Measurements from ENCODE around the gene KAT6B. TPM values are rescaled to one million over a fixed set of nuclear protein-coding genes. Genes with fewer than 3 reads are reported as not detected.

Gene KAT6B
- total and polyA plus RNA-seq, 11 donors, result 10.4 to 61.3 (median 42.9) TPM

DNA sequence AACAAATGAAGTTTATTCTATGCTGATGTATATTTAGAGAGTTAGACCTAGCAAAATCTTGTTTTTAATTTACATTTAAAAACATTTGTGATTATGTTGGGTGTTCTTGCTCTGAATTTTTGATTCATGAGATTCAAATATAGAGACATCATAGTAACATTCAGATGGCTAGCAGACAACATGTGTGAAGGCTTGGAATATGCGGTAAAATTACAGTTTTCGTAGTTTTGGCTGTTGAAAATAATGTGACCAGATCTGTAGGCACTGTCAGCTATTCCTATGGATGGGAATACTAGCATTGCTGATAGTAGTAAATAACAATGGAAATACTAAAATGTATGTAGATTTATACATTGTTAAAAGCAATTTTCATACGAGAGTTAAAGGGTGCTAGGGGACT lies 131.9 kb downstream of the KAT6B start:
- H3K9me3 ChIP-seq, result no peaks in the 10 kb centered on the region
- H3K4me1 ChIP-seq, result peaks cover 0 to 34% (median 16%) of the 10 kb centered on the region in 12 donors
- H3K4me3 ChIP-seq, result no peak overlapping the region
- TF ChIP-seq, protein P1, sequence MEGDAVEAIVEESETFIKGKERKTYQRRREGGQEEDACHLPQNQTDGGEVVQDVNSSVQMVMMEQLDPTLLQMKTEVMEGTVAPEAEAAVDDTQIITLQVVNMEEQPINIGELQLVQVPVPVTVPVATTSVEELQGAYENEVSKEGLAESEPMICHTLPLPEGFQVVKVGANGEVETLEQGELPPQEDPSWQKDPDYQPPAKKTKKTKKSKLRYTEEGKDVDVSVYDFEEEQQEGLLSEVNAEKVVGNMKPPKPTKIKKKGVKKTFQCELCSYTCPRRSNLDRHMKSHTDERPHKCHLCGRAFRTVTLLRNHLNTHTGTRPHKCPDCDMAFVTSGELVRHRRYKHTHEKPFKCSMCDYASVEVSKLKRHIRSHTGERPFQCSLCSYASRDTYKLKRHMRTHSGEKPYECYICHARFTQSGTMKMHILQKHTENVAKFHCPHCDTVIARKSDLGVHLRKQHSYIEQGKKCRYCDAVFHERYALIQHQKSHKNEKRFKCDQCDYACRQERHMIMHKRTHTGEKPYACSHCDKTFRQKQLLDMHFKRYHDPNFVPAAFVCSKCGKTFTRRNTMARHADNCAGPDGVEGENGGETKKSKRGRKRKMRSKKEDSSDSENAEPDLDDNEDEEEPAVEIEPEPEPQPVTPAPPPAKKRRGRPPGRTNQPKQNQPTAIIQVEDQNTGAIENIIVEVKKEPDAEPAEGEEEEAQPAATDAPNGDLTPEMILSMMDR (IDR thresholded peaks at IDR 0.05), result no peak
- TF ChIP-seq POLR2A (IDR thresholded peaks at IDR 0.05), result no peak
- H3K36me3 ChIP-seq, result peaks cover 0 to 6% (median 0%) of the 10 kb centered on the region in 9 donors
- DNase-seq, result no peak
- no peaks in the 10 kb centered on the region for H3K27me3 ChIP-seq
- intact Hi-C loops (cut with DNase I), result no loop called here
- H3K27ac ChIP-seq, result no peak overlapping the region
- WGBS, 4 donors, result 97 to 98% (median 98%) methylated on average over 3 of the region's 3 CpGs
- no peak for ATAC-seq

DNA sequence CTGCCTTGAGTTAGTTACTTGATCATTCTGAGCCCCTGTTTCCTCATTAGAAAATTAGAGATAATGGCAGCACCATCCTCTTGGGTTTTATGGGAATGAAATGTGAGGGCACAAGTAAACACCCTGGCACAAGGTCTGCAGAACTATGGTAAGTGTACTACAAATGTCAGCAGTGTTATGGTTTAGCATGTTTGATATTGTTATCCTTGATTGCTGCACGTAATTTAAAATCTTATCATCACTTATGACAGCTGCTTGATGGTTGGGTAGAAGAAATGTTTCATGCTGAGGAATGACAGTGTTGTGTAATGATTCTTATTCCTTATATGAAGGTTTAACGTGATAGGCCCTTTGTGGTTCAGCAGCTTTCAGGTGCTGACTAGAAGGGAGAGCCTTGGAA lies 134.3 kb downstream of the KAT6B start:
- Histone ChIP-seq H3K4me3 (no peak overlapping the region), H3K36me3 (peaks cover 0 to 6% (median 0%) of the 10 kb centered on the region in 9 donors), H3K9me3 (no peaks in the 10 kb centered on the region), H3K27ac (no peak overlapping the region), H3K27me3 (no peaks in the 10 kb centered on the region), H3K4me1 (peaks cover 0 to 33% (median 15%) of the 10 kb centered on the region in 12 donors)
- intact Hi-C loops (cut with DNase I), result no loop called here
- 55 to 70% (median 63%) methylated on average over 2 of the region's 2 CpGs for WGBS, 4 donors
- no peak for TF ChIP-seq POLR2A (IDR thresholded peaks at IDR 0.05)
- TF ChIP-seq, protein P1 (IDR thresholded peaks at IDR 0.05), result no peak
- DNase-seq (no peak), ATAC-seq (peak in 2 of 4 donors; percentile 51)

DNA sequence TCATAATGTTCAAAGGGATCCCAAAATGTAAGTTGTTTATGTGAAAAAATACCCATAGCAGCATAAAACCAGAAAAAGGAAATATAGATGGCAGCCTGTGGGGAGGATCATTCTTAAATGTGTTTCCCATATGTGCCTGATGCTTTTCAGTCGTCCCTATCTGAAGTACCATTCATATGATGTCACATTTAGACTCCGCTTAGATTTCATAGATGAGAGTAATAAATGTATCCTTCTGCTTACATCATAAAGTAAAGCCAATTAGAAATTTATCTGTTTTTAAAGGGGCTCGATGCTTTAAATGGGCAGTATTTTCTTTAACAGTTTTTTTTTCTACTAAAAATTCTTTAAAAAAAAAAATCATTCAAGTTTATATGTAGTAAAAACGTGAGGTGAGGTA lies 136.1 kb downstream of the KAT6B start:
- Histone ChIP-seq H3K4me3 (no peak overlapping the region), H3K27me3 (no peaks in the 10 kb centered on the region), H3K36me3 (peaks cover 0 to 6% (median 0%) of the 10 kb centered on the region in 9 donors), H3K9me3 (no peaks in the 10 kb centered on the region), H3K4me1 (peaks cover 0 to 28% (median 9%) of the 10 kb centered on the region in 12 donors), H3K27ac (no peak overlapping the region)
- ATAC-seq (no peak), DNase-seq (no peak)
- TF ChIP-seq, protein P1 (IDR thresholded peaks at IDR 0.05), result no peak
- no peak for TF ChIP-seq POLR2A (IDR thresholded peaks at IDR 0.05)
- intact Hi-C loops (cut with DNase I), result no loop called here
- WGBS, 4 donors, result 74 to 78% (median 75%) methylated on average over 4 of the region's 4 CpGs

DNA sequence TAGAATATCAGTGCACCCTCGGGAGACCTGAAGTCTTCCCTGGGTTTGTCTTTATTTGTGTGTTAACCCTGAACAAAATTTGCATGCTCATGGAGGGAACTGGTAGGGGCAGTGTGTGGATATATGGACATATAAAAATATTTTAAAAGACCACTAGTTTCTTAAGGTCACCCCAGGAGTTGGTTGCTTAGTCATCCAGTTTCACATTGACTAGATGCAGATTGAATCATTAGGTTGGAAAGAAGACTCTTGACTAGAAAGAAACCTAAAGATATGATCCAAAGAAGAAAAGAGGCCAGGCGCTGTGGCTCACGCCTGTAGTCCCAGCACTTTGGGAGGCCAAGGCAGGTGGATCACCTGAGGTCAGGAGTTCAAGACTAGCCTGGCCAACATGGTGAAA lies 137.1 kb downstream of the KAT6B start:
- ATAC-seq (no peak), DNase-seq (no peak)
- TF ChIP-seq, protein P1 (IDR thresholded peaks at IDR 0.05), result no peak
- TF ChIP-seq POLR2A (IDR thresholded peaks at IDR 0.05), result no peak
- no peak overlapping the region for H3K27ac ChIP-seq
- peaks cover 0 to 6% (median 0%) of the 10 kb centered on the region in 9 donors for H3K36me3 ChIP-seq
- WGBS, 4 donors, result 85 to 97% (median 92%) methylated on average over 3 of the region's 3 CpGs
- H3K4me3 ChIP-seq, result no peak overlapping the region
- no peaks in the 10 kb centered on the region for H3K27me3 ChIP-seq
- H3K9me3 ChIP-seq, result no peaks in the 10 kb centered on the region
- intact Hi-C loops (cut with DNase I), result no loop called here
- peaks cover 0 to 24% (median 7%) of the 10 kb centered on the region in 12 donors for H3K4me1 ChIP-seq
